Psoas muscle (tissue), 8 donors: Measurements from ENCODE around the gene AJAP1. TPM values are rescaled to one million over a fixed set of nuclear protein-coding genes. Genes with fewer than 3 reads are reported as not detected.

Experiments used
- ATAC-seq, 4 donors: fragments of 200-7000 bp; cut with Tn5 transposase; one replicate each; pipeline ENCODE4 v1.9.1; 2020; ENCODE audit warnings: moderate library complexity in 3 of 4, mild to moderate bottlenecking in 2 of 4
- DNase-seq, 2 donors: peaks; one replicate each; pipeline ENCODE4 v3.0.0-alpha.2; 2020
- H3K27ac ChIP-seq: fragments of 200-600 bp; one replicate; pipeline ENCODE4 v1.8.0; 2022
- H3K27me3 ChIP-seq, 3 donors: fragments of 200-600 bp in 1 of 3; one replicate each; pipeline versions ENCODE4 v1.6.1 to v1.8.0; 2013 to 2022; ENCODE audit warnings: low read length in 2 of 3, mild to moderate bottlenecking in 2 of 3, moderate library complexity in 1 of 3; ENCODE audit not compliant: insufficient read depth in 3 of 3
- H3K36me3 ChIP-seq, 2 donors: fragments of 200-600 bp in 1 of 2; one replicate each; pipeline versions ENCODE4 v1.6.1 to v1.8.0; 2013 to 2022; ENCODE audit warnings: low read depth in 1 of 2, mild to moderate bottlenecking in 1 of 2, moderate library complexity in 1 of 2; ENCODE audit not compliant: insufficient read depth in 1 of 2
- H3K4me1 ChIP-seq: fragments of 200-600 bp; one replicate; pipeline ENCODE4 v1.8.0; 2022
- H3K4me3 ChIP-seq: fragments of 200-600 bp; one replicate; pipeline ENCODE4 v1.8.0; 2022; ENCODE audit warnings: mild to moderate bottlenecking
- H3K9me3 ChIP-seq: fragments of 200-600 bp; one replicate; pipeline ENCODE4 v1.8.0; 2022
- CTCF ChIP-seq: fragments of 200-600 bp; IDR thresholded peaks from one replicate; pipeline ENCODE4 v1.8.0; 2022; ENCODE audit warnings: antibody characterized with exemption
- WGBS, 3 donors: extraction: QIAGEN DNeasy Blood & Tissue Kit; methylation state at CpG; one replicate each; pipeline versions ENCODE4 v1.1.6 to v1.1.7; 2013; 5-methylcytosine and 5-hydroxymethylcytosine counted together
- intact Hi-C, 2 donors: fragments of 100-400 bp; cut with DNase I; formaldehyde crosslinking; loops; one replicate each; pipeline versions ENCODE4 v1.11.0 to v1.14.2; 2022
- polyA plus RNA-seq, 3 donors: library from polyadenylated mRNA; stranded (reverse); fragments of 200-250 nt; gene quantifications; one replicate each; pipeline ENCODE4 v1.2.3, GENCODE V29; 2013
- total RNA-seq, 4 donors: library from RNA; stranded (reverse); fragmentation: NEBNext Ultra II Directional in 2 of 4; extraction: Animal tissue kit (Norgen Biotek cat#: 25700) in 2 of 4; gene quantifications; one replicate each; pipeline versions ENCODE4 v1.2.1 to v1.2.4, GENCODE V29; 2021 to 2023
- donor health status: healthy with polysubstance abuse.
- donor health status: DM: no; HTN: no; CAD: no; lungs with moderate emphysema.
- donor health status: Bipolar disorder and iron deficiency.
- donor health status: healthy.
- donor health status: DM: yes; HTN: yes; CAD: no.
- donor health status: DM: no; HTN: no; CAD: no.
- donor health status: DM: no; HTN: no; CAD: no.
- donor health status: DM: yes; HTN: yes; CAD: no.

AJAP1 gene
- total and polyA plus RNA-seq, 7 donors: under 0.01 to 1.4 (median 0.07) TPM

GRCh38 chr1:4733446-4734177 lies 79.2 kb downstream of the AJAP1 start:
- WGBS, 3 donors: 56 to 72% (median 69%) methylated on average over 27 of the region's 27 CpGs
- ATAC-seq (no peak), DNase-seq (no peak)
- Histone ChIP-seq H3K27ac (no peak overlapping the region), H3K4me3 (no peak overlapping the region), H3K36me3 (no peaks in the 10 kb centered on the region), H3K4me1 (no peaks in the 10 kb centered on the region), H3K27me3 (peaks cover 0 to 8% (median 3%) of the 10 kb centered on the region in 3 donors), H3K9me3 (no peaks in the 10 kb centered on the region)
- intact Hi-C loops: no loop called here
- no peak for TF ChIP-seq CTCF

GRCh38 chr1:4734219-4734618 lies 79.8 kb downstream of the AJAP1 start:
- WGBS, 3 donors: 67 to 76% (median 75%) methylated on average over 6 of the region's 6 CpGs
- no peak for TF ChIP-seq CTCF

GRCh38 chr1:4734791-4735190 lies 80.4 kb downstream of the AJAP1 start:
- TF ChIP-seq CTCF: no peak
- no peaks in the 10 kb centered on the region for H3K4me1 ChIP-seq
- 82 to 83% (median 82%) methylated on average over 22 of the region's 22 CpGs for WGBS, 3 donors

More at GRCh38 chr1:4734219-4734618, 79.8 kb downstream of the AJAP1 start:
- intact Hi-C loops: no loop called here
- ATAC-seq: no peak
- peaks cover 0 to 8% (median 4%) of the 10 kb centered on the region in 3 donors for H3K27me3 ChIP-seq
- H3K9me3 ChIP-seq: no peaks in the 10 kb centered on the region
- DNase-seq: no peak
- H3K27ac ChIP-seq: no peak overlapping the region
- H3K36me3 ChIP-seq: no peaks in the 10 kb centered on the region
- H3K4me3 ChIP-seq: no peak overlapping the region
- no peaks in the 10 kb centered on the region for H3K4me1 ChIP-seq

GRCh38 chr1:4736254-4736653 lies 81.8 kb downstream of the AJAP1 start:
- Histone ChIP-seq H3K27me3 (peaks cover 0 to 8% (median 4%) of the 10 kb centered on the region in 3 donors), H3K27ac (no peak overlapping the region), H3K36me3 (no peaks in the 10 kb centered on the region), H3K9me3 (no peaks in the 10 kb centered on the region), H3K4me3 (no peak overlapping the region), H3K4me1 (no peaks in the 10 kb centered on the region)
- DNase-seq (no peak), ATAC-seq (no peak)
- 48 to 51% (median 51%) methylated on average over 7 of the region's 7 CpGs for WGBS, 3 donors
- no peak for TF ChIP-seq CTCF
- intact Hi-C loops: no loop called here

More at GRCh38 chr1:4734791-4735190, 80.4 kb downstream of the AJAP1 start:
- Histone ChIP-seq H3K27me3 (peaks cover 0 to 8% (median 4%) of the 10 kb centered on the region in 3 donors), H3K36me3 (no peaks in the 10 kb centered on the region), H3K9me3 (no peaks in the 10 kb centered on the region), H3K4me3 (no peak overlapping the region), H3K27ac (no peak overlapping the region)
- DNase-seq (no peak), ATAC-seq (no peak)
- intact Hi-C loops: no loop called here
